K562 (cell line): ENCODE data around the gene GRIN2A.

Experiments
- BHLHE40 ChIP-seq: IDR thresholded peaks from 2 replicates; pipeline ENCODE4 v1.6.1; 2011; ENCODE audit warnings: low read length, improper control_type of control experiment
- RCOR1 ChIP-seq, 2 experiments: IDR thresholded peaks; 2 replicates each; pipeline ENCODE4 v1.6.1; 2012; ENCODE audit warnings: low read depth in 2 of 2, low read length in 2 of 2, borderline replicate concordance in 1 of 2, improper control_type of control experiment in 1 of 2
- ZBTB8A ChIP-seq: fragments of 450-650 bp; IDR thresholded peaks from 2 replicates; pipeline ENCODE4 v1.6.1; 2018; ENCODE audit warnings: mild to moderate bottlenecking, moderate library complexity; ENCODE audit not compliant: partially characterized antibody
- TF ChIP-seq, protein P1 (sequence below), 3 experiments: IDR thresholded peaks in 2 of 3; conservative IDR thresholded peaks in 1 of 3; 2 replicates each; pipeline ENCODE4 v1.5.1; 2011 to 2012; ENCODE audit warnings: low read length in 3 of 3, mild to moderate bottlenecking in 3 of 3, control low read depth in 2 of 3, improper control_type of control experiment in 1 of 3, inconsistent platforms in 1 of 3, low read depth in 1 of 3, mixed read lengths in 1 of 3, moderate library complexity in 1 of 3; ENCODE audit not compliant: insufficient read depth in 2 of 3
- TF ChIP-seq, protein P2 (sequence below): fragments of 450-650 bp; formaldehyde crosslinking; IDR thresholded peaks from 2 replicates; pipeline ENCODE4 v1.4.0; 2020; ENCODE audit warnings: mild to moderate bottlenecking, mixed read lengths
- TF ChIP-seq, protein P3 (sequence below): sonication (generic); formaldehyde crosslinking; IDR thresholded peaks from 2 replicates; pipeline ENCODE4 v1.8.1; 2023; ENCODE audit warnings: mild to moderate bottlenecking, missing genetic modification reagents

DNA sequence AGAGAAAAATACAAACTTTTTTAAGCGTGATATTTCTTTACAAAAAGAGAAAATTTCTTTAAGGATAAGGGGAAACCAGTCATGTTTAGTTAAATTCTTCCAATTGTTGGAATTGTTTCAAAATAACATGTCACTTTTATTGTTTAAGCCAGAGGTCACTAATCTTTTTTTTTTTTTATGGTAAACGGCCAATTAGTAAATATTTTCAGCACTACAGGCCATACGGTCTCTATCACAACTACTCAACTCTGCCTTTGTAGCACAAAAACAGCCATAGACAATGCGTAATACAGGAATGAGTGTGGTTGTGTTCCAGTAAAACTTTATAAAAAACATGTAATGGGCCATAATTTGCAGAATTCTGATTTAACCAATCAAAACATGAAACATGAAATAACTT, 401.4 kb downstream of the GRIN2A start:
- TF ChIP-seq BHLHE40 (no peak), RCOR1 (IDR thresholded peaks at IDR 0.05; ENCODE audit: borderline replicate concordance in 1 of 2, low read depth in 2 of 2, low read length in 2 of 2) (no peak), ZBTB8A (no peak)
- TF ChIP-seq, protein P1, sequence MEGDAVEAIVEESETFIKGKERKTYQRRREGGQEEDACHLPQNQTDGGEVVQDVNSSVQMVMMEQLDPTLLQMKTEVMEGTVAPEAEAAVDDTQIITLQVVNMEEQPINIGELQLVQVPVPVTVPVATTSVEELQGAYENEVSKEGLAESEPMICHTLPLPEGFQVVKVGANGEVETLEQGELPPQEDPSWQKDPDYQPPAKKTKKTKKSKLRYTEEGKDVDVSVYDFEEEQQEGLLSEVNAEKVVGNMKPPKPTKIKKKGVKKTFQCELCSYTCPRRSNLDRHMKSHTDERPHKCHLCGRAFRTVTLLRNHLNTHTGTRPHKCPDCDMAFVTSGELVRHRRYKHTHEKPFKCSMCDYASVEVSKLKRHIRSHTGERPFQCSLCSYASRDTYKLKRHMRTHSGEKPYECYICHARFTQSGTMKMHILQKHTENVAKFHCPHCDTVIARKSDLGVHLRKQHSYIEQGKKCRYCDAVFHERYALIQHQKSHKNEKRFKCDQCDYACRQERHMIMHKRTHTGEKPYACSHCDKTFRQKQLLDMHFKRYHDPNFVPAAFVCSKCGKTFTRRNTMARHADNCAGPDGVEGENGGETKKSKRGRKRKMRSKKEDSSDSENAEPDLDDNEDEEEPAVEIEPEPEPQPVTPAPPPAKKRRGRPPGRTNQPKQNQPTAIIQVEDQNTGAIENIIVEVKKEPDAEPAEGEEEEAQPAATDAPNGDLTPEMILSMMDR (IDR thresholded peaks at IDR 0.05 in 2 of 3, conservative IDR thresholded peaks at IDR 0.05 in 1 of 3; ENCODE audit: insufficient read depth in 2 of 3, low read depth in 1 of 3, low read length in 3 of 3): no peak
- TF ChIP-seq, protein P2, sequence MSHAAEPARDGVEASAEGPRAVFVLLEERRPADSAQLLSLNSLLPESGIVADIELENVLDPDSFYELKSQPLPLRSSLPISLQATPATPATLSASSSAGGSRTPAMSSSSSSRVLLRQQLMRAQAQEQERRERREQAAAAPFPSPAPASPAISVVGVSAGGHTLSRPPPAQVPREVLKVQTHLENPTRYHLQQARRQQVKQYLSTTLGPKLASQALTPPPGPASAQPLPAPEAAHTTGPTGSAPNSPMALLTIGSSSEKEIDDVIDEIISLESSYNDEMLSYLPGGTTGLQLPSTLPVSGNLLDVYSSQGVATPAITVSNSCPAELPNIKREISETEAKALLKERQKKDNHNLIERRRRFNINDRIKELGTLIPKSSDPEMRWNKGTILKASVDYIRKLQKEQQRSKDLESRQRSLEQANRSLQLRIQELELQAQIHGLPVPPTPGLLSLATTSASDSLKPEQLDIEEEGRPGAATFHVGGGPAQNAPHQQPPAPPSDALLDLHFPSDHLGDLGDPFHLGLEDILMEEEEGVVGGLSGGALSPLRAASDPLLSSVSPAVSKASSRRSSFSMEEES (CRISPR knock-in tag): no peak
- TF ChIP-seq, protein P3, sequence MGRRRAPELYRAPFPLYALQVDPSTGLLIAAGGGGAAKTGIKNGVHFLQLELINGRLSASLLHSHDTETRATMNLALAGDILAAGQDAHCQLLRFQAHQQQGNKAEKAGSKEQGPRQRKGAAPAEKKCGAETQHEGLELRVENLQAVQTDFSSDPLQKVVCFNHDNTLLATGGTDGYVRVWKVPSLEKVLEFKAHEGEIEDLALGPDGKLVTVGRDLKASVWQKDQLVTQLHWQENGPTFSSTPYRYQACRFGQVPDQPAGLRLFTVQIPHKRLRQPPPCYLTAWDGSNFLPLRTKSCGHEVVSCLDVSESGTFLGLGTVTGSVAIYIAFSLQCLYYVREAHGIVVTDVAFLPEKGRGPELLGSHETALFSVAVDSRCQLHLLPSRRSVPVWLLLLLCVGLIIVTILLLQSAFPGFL (CRISPR knock-in tag): no peak
